HEK293 (cell line): ENCODE results near the gene SMARCB1.

ENCODE experiments used
- CTCF ChIA-PET: fragments of 350-600 bp; formaldehyde crosslinking; extraction: SDS; loops from one replicate; lab custom pipeline; 2021; ENCODE audit warnings: antibody characterized with exemption; lab: Yijun Ruan, JAX
- POLR2A ChIA-PET: fragments of 300-600 bp; formaldehyde crosslinking; extraction: SDS; loops from one replicate; lab custom pipeline; 2020; ENCODE audit warnings: antibody characterized with exemption, inconsistent platforms; lab: Yijun Ruan, JAX
- H3K27ac ChIP-seq: fragments of 200-500 bp; sonication (Bioruptor generic); 2 replicates; pipeline ENCODE4 v1.5.1; 2014; ENCODE audit warnings: low read depth, low read length, control low read depth, inconsistent platforms; ENCODE audit errors: extremely low read depth
- H3K36me3 ChIP-seq, 2 experiments: fragments of 200-500 bp in 1 of 2; sonication (Bioruptor generic) in 1 of 2; 1 replicate in 1 of 2; 2 replicates in 1 of 2; pipeline ENCODE4 v1.5.1; 2014 to 2017; ENCODE audit warnings: inconsistent platforms in 2 of 2, low read length in 2 of 2; ENCODE audit not compliant: control insufficient read depth in 2 of 2, insufficient read depth in 1 of 2
- H3K4me1 ChIP-seq: fragments of 200-500 bp; sonication (Bioruptor generic); 2 replicates; pipeline ENCODE4 v1.5.1; 2014; ENCODE audit warnings: mild to moderate bottlenecking, low read length, inconsistent platforms; ENCODE audit not compliant: control insufficient read depth, insufficient read depth
- H3K4me3 ChIP-seq: 2 replicates; pipeline ENCODE4 v1.5.1; 2011; ENCODE audit warnings: low read depth, mild to moderate bottlenecking, control low read depth, low read length, moderate library complexity
- H3K9me3 ChIP-seq: fragments of 200-500 bp; sonication (Bioruptor generic); 2 replicates; pipeline ENCODE4 v1.5.1; 2014; ENCODE audit warnings: low read depth, low read length, inconsistent platforms; ENCODE audit not compliant: control insufficient read depth, insufficient read depth
- AEBP2 ChIP-seq: fragments of 450-650 bp; formaldehyde crosslinking; IDR thresholded peaks from 2 replicates; pipeline ENCODE4 v1.5.1; 2016; ENCODE audit warnings: missing biosample characterization, missing genetic modification characterization, borderline replicate concordance
- BCL11A ChIP-seq: fragments of 450-650 bp; formaldehyde crosslinking; IDR thresholded peaks from 2 replicates; pipeline ENCODE4 v1.5.1; 2016; ENCODE audit warnings: low read depth, missing biosample characterization, missing genetic modification characterization
- HIC1 ChIP-seq: fragments of 450-650 bp; formaldehyde crosslinking; IDR thresholded peaks from 2 replicates; pipeline ENCODE4 v1.5.1; 2016; ENCODE audit warnings: missing biosample characterization, missing genetic modification characterization
- HOXC10 ChIP-seq: sonication (generic); formaldehyde crosslinking; IDR thresholded peaks from 2 replicates; pipeline ENCODE4 v1.8.1; 2023; ENCODE audit warnings: mild to moderate bottlenecking, missing genetic modification reagents
- MYNN ChIP-seq: fragments of 450-650 bp; formaldehyde crosslinking; IDR thresholded peaks from 2 replicates; pipeline ENCODE4 v1.5.1; 2016; ENCODE audit warnings: missing biosample characterization, missing genetic modification characterization, borderline replicate concordance
- PRDM4 ChIP-seq: fragments of 450-650 bp; formaldehyde crosslinking; IDR thresholded peaks from 2 replicates; pipeline ENCODE4 v1.5.1; 2017; ENCODE audit warnings: missing biosample characterization, missing genetic modification characterization
- TRIM28 ChIP-seq: IDR thresholded peaks from 2 replicates; pipeline ENCODE4 v1.6.1; 2011; ENCODE audit warnings: low read length, control low read depth, borderline replicate concordance
- ZBTB1 ChIP-seq: fragments of 450-650 bp; formaldehyde crosslinking; IDR thresholded peaks from 2 replicates; pipeline ENCODE4 v1.5.1; 2016; ENCODE audit warnings: missing biosample characterization, missing genetic modification characterization
- ZBTB20 ChIP-seq: fragments of 450-650 bp; formaldehyde crosslinking; IDR thresholded peaks from 2 replicates; pipeline ENCODE4 v1.5.1; 2016; ENCODE audit warnings: missing biosample characterization, missing genetic modification characterization
- ZBTB26 ChIP-seq: fragments of 450-650 bp; formaldehyde crosslinking; optimal IDR thresholded peaks from 2 replicates; pipeline ENCODE3; 2016; ENCODE audit warnings: missing biosample characterization, mild to moderate bottlenecking, missing genetic modification characterization
- ZNF112 ChIP-seq: fragments of 450-650 bp; formaldehyde crosslinking; IDR thresholded peaks from 2 replicates; pipeline ENCODE4 v1.5.0; 2017; ENCODE audit warnings: missing biosample characterization, missing genetic modification characterization
- ZNF132 ChIP-seq: fragments of 450-650 bp; formaldehyde crosslinking; IDR thresholded peaks from 2 replicates; pipeline ENCODE4 v1.5.1; 2017; ENCODE audit warnings: missing biosample characterization, missing genetic modification characterization, borderline replicate concordance
- ZNF169 ChIP-seq: fragments of 450-650 bp; formaldehyde crosslinking; IDR thresholded peaks from 2 replicates; pipeline ENCODE4 v1.5.1; 2016; ENCODE audit warnings: missing biosample characterization, missing genetic modification characterization
- ZNF202 ChIP-seq: fragments of 450-650 bp; formaldehyde crosslinking; IDR thresholded peaks from 2 replicates; pipeline ENCODE4 v1.5.1; 2016; ENCODE audit warnings: missing biosample characterization, missing genetic modification characterization, borderline replicate concordance
- ZNF214 ChIP-seq: fragments of 450-650 bp; formaldehyde crosslinking; IDR thresholded peaks from 2 replicates; pipeline ENCODE4 v1.5.1; 2017; ENCODE audit warnings: missing biosample characterization, mild to moderate bottlenecking, missing genetic modification characterization, borderline replicate concordance
- ZNF239 ChIP-seq: fragments of 450-650 bp; formaldehyde crosslinking; IDR thresholded peaks from 2 replicates; pipeline ENCODE4 v1.5.1; 2016; ENCODE audit warnings: missing biosample characterization, missing genetic modification characterization
- ZNF26 ChIP-seq: fragments of 450-650 bp; formaldehyde crosslinking; IDR thresholded peaks from 2 replicates; pipeline ENCODE4 v1.5.1; 2016; ENCODE audit warnings: missing biosample characterization, missing genetic modification characterization
- ZNF274 ChIP-seq, 2 experiments: fragments of 200-500 bp in 1 of 2; fragments of 450-650 bp in 1 of 2; sonication (Bioruptor generic) in 1 of 2; formaldehyde crosslinking in 1 of 2; IDR thresholded peaks; 2 replicates each; pipeline versions ENCODE4 v1.5.1 to v1.6.1; 2014 to 2016; ENCODE audit warnings: borderline replicate concordance in 1 of 2, inconsistent platforms in 1 of 2, low read length in 1 of 2, missing biosample characterization in 1 of 2, missing genetic modification characterization in 1 of 2
- ZNF302 ChIP-seq: fragments of 450-650 bp; formaldehyde crosslinking; IDR thresholded peaks from 2 replicates; pipeline ENCODE4 v1.5.1; 2016; ENCODE audit warnings: missing biosample characterization, missing genetic modification characterization, low read depth
- ZNF335 ChIP-seq: fragments of 450-650 bp; formaldehyde crosslinking; conservative IDR thresholded peaks from 2 replicates; pipeline ENCODE4 v1.5.1; 2016; ENCODE audit warnings: missing biosample characterization, missing genetic modification characterization
- ZNF37A ChIP-seq: fragments of 450-650 bp; IDR thresholded peaks from 2 replicates; pipeline ENCODE4 v1.5.1; 2018; ENCODE audit warnings: missing biosample characterization, missing genetic modification characterization
- ZNF404 ChIP-seq: fragments of 450-650 bp; formaldehyde crosslinking; IDR thresholded peaks from 2 replicates; pipeline ENCODE4 v1.5.1; 2017; ENCODE audit warnings: missing biosample characterization, missing genetic modification characterization
- ZNF514 ChIP-seq: fragments of 450-650 bp; formaldehyde crosslinking; IDR thresholded peaks from 2 replicates; pipeline ENCODE4 v1.5.1; 2016; ENCODE audit warnings: missing biosample characterization, missing genetic modification characterization
- ZNF560 ChIP-seq: fragments of 450-650 bp; formaldehyde crosslinking; IDR thresholded peaks from 2 replicates; pipeline ENCODE4 v1.5.1; 2017; ENCODE audit warnings: missing biosample characterization, missing genetic modification characterization, borderline replicate concordance
- ZNF610 ChIP-seq: fragments of 450-650 bp; formaldehyde crosslinking; IDR thresholded peaks from 2 replicates; pipeline ENCODE4 v1.5.1; 2016; ENCODE audit warnings: missing biosample characterization, missing genetic modification characterization, borderline replicate concordance
- ZNF701 ChIP-seq: fragments of 450-650 bp; formaldehyde crosslinking; IDR thresholded peaks from 2 replicates; pipeline ENCODE4 v1.5.1; 2016; ENCODE audit warnings: missing biosample characterization, missing genetic modification characterization
- ZNF768 ChIP-seq: fragments of 450-650 bp; formaldehyde crosslinking; IDR thresholded peaks from 2 replicates; pipeline ENCODE4 v1.5.1; 2018; ENCODE audit warnings: missing biosample characterization, mild to moderate bottlenecking, missing genetic modification characterization
- ZNF837 ChIP-seq: fragments of 450-650 bp; formaldehyde crosslinking; IDR thresholded peaks from 2 replicates; pipeline ENCODE4 v1.5.1; 2016; ENCODE audit warnings: missing biosample characterization, missing genetic modification characterization

SMARCB1 gene

GRCh38 chr22:23756891-23757290 is 29.9 kb upstream of the SMARCB1 start:
- no peak overlapping the region for H3K4me3 ChIP-seq
- TF ChIP-seq ZNF610 (no peak), ZNF112 (tag by site-specific recombination) (no peak), ZNF560 (tag by site-specific recombination) (no peak), ZBTB1 (tag by site-specific recombination) (no peak), ZBTB26 (tag by site-specific recombination) (no peak), ZNF768 (no peak), ZNF302 (tag by site-specific recombination) (no peak), HOXC10 (CRISPR knock-in tag) (no peak), MYNN (no peak)
- no peaks in the 10 kb centered on the region for H3K4me1 ChIP-seq
- no peak overlapping the region for H3K27ac ChIP-seq
- H3K9me3 ChIP-seq: no peaks in the 10 kb centered on the region
- CTCF ChIA-PET: interaction anchor here (1.7 kb wide), 1 partner anchor 89 kb away, joined by 5 read pairs; no protein-coding TSS in a partner anchor
- H3K36me3 ChIP-seq: no peaks in the 10 kb centered on the region
- POLR2A ChIA-PET: interaction anchor here (0.6 to 0.7 kb wide), 2 partner anchors 11 to 101 kb away, joined by 4 to 6 read pairs; partner anchors contain the start of gene SLC2A11

- CTCF ChIA-PET: interaction anchor here (0.8 kb wide), 1 partner anchor 221 kb away, joined by 3 read pairs; no protein-coding TSS in a partner anchor
- H3K4me1 ChIP-seq: no peaks in the 10 kb centered on the region
- TF ChIP-seq ZBTB20 (tag by site-specific recombination) (no peak), ZNF169 (no peak), ZNF837 (tag by site-specific recombination) (no peak), ZNF214 (tag by site-specific recombination) (no peak), PRDM4 (no peak), TRIM28 (no peak), HIC1 (tag by site-specific recombination) (no peak), BCL11A (tag by site-specific recombination) (no peak), ZNF239 (tag by site-specific recombination) (no peak), ZNF335 (no peak), AEBP2 (tag by site-specific recombination) (no peak), ZNF514 (tag by site-specific recombination) (no peak), ZNF274 (IDR thresholded peaks at IDR 0.05; ENCODE audit: low read length) (no peak), ZNF274 (tag by site-specific recombination; IDR thresholded peaks at IDR 0.05; ENCODE audit: borderline replicate concordance) (no peak), ZNF404 (tag by site-specific recombination) (no peak), ZNF26 (tag by site-specific recombination) (no peak), ZNF202 (tag by site-specific recombination) (no peak), ZNF37A (tag by site-specific recombination) (no peak), ZNF701 (no peak), ZNF132 (tag by site-specific recombination) (no peak)
Observed at GRCh38 chr22:23759566-23759965, 27.2 kb upstream of the SMARCB1 start.

More at GRCh38 chr22:23759566-23759965, 27.2 kb upstream of the SMARCB1 start:
- no peaks in the 10 kb centered on the region for H3K9me3 ChIP-seq
- H3K36me3 ChIP-seq: peaks cover 0 to 10% of the 10 kb centered on the region in 2 experiments; a peak in 1 of 3 replicates
- POLR2A ChIA-PET: interaction anchor here (0.6 to 1.1 kb wide), 2 partner anchors 10 to 43 kb away, joined by 3 to 5 read pairs; no protein-coding TSS in a partner anchor
- H3K4me3 ChIP-seq: no peak overlapping the region
- H3K27ac ChIP-seq: no peak overlapping the region
